ENCODE results near the gene ABCA12.
A peak's percentile ranks its signal among the peaks of the same experiment; 100 is the strongest.
"Not testable (repeated sequence)": the region's sequence is repeated elsewhere in the genome, so short reads cannot be mapped to it uniquely, and the experiment has no call there.

The ABCA12 gene, protein sequence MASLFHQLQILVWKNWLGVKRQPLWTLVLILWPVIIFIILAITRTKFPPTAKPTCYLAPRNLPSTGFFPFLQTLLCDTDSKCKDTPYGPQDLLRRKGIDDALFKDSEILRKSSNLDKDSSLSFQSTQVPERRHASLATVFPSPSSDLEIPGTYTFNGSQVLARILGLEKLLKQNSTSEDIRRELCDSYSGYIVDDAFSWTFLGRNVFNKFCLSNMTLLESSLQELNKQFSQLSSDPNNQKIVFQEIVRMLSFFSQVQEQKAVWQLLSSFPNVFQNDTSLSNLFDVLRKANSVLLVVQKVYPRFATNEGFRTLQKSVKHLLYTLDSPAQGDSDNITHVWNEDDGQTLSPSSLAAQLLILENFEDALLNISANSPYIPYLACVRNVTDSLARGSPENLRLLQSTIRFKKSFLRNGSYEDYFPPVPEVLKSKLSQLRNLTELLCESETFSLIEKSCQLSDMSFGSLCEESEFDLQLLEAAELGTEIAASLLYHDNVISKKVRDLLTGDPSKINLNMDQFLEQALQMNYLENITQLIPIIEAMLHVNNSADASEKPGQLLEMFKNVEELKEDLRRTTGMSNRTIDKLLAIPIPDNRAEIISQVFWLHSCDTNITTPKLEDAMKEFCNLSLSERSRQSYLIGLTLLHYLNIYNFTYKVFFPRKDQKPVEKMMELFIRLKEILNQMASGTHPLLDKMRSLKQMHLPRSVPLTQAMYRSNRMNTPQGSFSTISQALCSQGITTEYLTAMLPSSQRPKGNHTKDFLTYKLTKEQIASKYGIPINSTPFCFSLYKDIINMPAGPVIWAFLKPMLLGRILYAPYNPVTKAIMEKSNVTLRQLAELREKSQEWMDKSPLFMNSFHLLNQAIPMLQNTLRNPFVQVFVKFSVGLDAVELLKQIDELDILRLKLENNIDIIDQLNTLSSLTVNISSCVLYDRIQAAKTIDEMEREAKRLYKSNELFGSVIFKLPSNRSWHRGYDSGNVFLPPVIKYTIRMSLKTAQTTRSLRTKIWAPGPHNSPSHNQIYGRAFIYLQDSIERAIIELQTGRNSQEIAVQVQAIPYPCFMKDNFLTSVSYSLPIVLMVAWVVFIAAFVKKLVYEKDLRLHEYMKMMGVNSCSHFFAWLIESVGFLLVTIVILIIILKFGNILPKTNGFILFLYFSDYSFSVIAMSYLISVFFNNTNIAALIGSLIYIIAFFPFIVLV (N-terminal part only)

DNA sequence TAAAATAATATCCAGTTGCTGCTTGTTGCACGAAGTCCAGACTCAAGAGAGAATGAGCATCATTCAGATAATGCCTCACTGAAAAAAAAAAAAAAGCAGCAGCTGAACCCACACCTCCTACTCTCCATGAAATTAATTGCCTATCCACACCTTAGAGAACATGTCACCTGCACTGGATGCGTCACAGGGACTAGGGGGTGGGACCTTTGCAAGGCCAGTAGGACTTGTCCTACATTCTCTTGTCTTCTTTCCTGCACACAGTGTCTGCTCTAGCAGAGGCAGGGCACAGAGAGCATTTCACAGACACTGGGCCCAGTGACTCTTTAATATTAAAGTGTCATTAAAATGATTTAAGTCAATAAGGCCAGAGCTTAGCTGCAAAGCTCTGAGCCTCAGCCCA lies at the start of gene ABCA12:
ABCA12 (minus strand) TSS at position 148 of the 400 bp plus-strand sequence. CDS start 418 bp downstream, outside the sequence.
- DNase-seq: no peak

DNA sequence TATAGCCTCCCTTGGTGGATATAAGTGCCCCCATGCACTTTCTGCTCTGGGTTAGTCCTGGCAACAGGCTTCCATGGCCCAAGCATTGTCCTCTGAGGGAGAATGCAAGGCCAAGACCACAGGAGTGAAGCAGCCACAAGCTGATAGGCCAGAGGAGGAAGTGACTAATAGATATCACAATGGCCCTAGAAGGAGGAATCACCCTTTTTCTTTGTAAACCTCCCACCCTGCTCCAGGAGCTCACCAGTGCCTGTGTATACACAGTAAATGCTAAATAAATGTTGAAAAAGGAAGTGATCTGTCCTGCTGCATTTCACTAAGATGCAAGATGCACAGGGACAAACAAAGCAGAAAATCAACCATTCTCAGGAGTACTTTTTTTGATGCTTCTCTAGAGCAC lies 49.7 kb upstream of the ABCA12 start:
- no peak for DNase-seq

DNA sequence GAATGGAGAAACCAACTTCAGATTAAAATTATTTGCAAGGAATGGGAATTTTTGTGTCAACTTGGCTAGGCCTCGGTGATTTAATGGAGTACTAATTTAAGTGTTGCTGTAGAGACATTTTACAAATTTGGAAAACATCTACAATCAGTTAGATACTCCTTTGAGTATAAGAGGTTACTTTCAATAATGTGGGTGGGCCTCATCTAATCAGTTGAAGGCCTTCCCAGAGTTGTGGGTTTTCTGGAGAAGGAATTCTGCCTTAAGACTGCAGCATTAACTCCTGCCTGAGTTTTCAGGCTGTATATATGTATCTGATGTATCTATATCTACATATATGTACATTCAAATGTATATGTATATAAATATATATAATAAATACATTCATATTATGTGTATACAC lies 47.6 kb upstream of the ABCA12 start:
- DNase-seq: no peak

DNA sequence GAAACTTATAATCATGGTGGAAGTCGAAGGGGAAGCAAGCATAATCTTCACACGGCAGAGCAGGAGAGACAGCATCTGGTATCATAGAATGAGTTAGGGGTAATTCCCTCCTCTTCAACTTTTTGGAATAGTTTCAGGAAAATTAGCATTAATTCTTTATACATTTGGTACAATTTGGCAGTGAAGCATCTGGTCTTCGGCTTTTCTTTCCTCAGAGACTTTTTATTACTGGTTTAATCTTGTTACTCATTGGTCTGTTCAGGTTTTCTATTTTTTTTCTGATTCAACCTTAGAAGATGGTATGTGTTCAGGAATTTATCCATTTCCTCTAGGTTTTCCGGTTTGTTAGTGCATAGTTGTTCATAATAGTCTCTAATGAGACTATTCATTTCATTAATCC lies 39.7 kb upstream of the ABCA12 start:
- DNase-seq: no peak

DNA sequence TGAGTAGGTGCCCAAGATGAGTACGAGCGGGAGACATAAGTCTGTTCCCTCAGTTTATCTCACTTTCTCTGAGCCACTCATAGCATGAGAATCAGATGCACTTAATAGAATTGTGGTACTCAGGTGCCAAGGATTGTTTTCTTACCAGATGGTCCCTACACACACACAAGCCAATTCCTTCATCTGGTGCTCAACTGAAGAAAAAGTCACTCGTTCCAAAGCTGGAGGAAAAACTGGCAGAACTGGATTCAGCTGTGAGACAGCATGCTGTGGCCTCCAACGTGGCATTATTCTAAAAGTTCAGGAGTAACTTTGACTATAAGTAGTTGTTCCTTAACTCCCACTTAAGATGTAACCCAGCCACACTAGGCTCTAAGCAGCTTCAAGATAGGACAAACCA lies 33.4 kb upstream of the ABCA12 start:
- no peak for DNase-seq

DNA sequence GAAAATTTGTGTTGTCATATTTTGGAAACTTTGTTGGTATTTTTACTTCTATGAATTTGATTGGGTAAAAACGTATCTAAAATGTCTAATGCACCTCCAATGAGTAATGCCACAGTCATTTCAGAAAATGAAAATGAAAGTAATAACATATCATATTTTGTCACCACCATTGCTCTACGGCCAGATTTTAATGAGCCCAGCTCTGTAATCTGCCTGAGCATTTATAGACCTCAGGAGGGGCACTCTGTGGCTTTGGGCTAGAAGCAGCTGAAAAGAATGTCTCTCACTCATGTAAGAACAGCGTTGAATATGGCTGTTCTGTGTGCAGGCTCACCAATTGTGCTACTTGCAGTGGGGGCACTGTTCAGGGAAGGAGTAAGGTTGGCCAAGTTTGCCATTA lies 32.7 kb upstream of the ABCA12 start:
- DNase-seq: peak; percentile 26

DNA sequence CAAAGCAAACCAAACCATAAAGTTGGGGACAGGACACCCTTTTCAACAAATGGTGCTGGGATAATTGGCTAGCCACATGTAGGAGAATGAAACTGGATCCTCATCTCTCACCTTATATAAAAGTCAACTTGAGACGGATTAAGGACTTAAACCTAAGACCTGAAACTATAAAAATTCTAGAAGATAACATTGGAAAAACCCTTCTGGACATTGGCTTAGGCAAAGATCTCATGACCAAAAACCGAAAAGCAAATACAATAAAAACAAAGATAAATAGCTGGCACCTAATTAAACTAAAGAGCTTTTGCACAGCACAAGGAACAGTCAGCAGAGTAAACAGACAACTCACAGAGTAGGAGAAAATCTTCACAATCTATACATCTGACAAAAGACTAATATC lies 28.1 kb upstream of the ABCA12 start:
- DNase-seq: not testable (repeated sequence)

DNA sequence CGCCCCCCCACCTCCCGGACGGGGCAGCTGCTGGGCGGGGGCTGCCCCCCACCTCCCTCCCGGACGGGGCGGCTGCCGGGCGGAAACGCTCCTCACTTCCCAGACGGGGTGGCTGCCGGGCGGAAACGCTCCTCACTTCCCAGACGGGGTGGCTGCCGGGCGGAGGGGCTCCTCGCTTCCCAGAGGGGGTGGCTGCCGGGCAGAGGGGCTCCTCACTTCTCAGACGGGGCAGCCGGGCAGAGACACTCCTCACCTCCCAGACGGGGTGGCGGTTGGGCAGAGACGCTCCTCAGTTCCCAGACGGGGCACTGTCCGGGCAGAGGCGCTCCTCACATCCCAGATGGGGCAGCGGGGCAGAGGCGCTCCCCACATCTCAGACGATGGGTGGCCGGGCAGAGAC lies 24.9 kb upstream of the ABCA12 start:
- not testable (repeated sequence) for DNase-seq

DNA sequence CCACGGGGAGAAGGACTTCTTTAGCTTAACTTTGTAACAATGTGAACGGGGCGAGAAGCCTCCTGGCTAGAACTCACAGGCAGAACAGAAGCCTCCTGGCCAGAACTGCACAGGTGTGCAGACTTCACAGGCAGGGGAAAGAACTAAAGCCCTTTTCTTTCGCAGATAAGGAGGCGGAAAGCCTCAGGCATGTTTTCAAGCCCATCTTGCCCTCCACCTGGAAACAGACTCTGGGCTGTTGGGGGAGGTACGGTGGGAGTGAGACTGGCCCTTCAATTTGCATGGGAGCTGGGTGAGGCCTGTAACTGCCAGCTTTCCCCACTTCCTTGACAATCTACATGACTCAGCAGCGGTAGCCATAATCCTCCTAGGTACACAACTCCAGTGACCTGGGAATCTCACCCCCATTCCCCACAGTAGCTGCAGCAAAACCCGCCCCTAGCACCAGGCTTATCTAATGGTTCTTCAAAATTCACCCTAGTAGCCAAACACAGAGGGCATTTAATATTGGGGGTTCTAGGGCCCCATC lies 22.9 kb upstream of the ABCA12 start:
- no peak for DNase-seq

DNA sequence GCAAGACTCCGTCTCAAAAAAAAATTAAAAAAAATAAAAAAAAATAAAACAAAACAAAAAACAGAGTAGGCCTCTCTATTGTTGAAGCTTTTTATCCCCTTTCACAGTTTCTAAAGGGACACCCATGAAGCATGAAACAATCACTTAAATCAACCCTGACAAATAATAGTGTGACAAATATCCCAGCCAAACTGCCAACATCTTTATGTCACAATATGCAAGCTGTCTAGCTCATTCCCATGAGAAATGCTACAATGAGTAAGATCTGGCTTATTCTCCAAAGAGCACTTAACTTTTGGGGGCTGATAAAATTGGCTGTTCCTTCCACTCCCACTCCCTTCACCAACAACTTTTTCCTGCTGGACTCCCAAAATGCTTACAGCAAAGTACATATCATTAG lies 21.7 kb upstream of the ABCA12 start:
- no peak for DNase-seq

DNA sequence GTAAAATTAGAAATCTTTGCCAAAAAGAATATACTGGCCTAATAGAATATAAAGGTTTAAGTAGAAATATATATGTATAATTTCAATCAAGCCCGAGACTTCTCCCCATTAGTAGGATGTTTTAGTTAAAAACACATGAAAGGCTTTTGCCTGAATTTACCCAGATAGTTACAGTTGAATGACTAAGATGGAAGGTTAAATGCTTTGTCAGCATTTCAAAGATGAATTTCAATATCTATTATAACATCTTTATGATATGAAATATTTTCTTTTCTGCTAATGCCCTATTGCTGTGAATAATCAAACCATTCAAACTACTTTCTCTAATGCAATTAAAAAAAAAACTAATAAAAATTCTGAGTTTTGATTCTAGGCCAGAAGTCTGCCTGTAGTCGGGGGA lies 18.0 kb upstream of the ABCA12 start:
- no peak for DNase-seq

DNA sequence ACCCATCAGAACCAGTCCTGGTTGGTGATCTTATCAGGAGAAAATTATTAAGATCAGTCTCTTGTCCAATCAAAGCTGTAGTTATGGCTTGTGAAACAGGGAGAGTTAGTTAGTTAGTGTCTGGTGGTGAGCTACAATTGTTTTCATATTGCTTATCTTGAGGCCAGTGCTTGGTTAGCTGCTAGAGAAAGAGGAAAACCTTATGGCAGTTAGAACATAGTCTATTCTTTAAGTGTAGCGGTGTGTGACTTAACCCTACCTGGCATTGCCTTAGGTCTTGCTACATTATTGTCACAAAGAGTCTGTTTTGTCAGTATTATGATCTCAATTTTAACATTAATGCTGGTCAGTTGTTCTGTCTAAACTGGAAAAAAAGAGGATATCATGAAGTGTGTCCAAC lies 11.5 kb upstream of the ABCA12 start:
- no peak for DNase-seq

DNA sequence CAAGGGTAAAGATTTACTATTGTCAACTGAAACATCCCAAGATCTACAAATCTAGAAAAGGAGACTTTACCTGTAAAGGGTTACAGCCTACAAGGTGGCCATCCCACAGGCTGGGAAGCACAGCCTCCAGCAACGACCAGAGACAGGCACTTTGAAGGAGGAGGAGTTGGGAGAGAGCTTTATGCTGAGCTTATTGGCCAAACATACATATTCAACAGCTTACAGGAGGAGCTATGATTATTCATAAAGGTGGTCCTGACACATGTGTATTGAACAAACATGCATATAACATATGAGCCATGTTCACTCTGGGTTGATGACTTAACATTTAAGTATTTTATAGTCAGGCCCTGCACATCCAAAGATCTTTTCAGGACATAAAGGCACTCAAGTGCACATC lies 11.1 kb upstream of the ABCA12 start:
- no peak for DNase-seq

DNA sequence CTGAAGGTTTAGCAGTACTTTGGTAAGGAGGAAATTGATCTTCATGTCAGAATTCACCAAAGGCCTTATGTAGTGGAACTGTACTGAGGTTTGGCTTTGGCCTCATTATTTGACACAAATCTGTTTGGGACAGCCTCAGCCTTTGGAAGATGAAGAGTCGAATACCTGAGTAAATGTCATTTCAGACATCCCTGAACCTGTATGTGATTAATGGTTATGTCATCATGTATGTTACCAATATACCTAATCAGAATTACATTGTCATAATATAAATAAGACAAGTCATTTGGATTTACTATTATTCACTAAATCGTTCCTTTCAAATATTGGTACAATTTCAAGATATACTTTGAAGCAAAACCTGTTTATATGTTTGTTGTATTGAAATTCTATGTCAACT lies 10.6 kb upstream of the ABCA12 start:
- DNase-seq: no peak

DNA sequence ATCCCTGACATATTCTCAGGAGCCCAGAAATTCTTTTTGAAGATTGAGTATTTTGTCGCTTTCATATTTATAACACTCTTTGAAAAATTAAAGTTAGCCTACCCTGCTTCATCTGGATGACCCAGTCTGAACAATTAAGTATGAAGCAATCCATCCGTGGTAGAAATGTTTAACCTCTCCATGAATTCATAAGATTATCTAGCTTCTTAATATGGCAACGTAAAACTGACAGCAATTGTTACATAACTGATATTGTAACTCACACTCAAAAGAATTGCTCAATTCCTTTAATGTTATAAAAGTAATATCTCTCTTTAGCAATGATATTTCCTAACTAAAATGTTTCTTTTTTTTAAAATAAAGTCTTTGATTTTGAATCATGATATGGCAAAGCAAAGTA lies 7.2 kb upstream of the ABCA12 start:
- no peak for DNase-seq

DNA sequence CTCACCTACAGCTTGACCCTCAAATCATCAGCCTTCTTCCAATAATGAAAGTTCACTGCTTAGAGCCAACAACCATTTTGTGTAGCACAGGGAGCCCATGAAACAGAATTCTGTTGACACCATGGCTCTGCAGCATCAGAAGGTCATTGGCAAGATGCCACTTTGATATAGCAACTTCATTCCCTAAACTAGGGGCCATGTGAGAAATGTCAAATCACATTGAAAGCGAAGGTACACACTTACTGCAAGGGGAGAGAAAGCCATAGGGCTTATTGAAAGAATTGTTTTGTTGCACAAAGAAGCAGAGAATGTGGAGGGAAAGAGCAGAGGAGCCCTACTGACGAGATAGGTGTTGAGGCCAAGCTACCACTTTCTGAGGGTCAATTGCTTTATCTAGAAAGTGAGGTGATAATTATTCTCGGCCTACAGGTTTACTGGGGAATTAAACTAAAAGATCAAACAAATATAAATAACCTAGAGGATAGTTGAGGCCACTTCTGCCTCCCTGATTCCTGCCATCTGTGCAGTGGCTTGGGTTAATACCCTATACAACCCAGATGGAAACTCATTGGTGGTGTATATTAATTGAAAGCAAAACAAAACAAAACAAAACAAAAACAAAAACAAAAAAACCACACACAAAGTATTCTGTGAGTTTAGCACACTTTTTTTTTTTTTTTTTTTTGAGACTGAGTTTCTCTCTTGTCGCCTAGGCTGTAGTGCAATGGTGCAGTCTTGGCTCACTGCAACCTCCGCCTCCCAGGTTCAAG lies 5.9 kb upstream of the ABCA12 start:
- no peak for DNase-seq

DNA sequence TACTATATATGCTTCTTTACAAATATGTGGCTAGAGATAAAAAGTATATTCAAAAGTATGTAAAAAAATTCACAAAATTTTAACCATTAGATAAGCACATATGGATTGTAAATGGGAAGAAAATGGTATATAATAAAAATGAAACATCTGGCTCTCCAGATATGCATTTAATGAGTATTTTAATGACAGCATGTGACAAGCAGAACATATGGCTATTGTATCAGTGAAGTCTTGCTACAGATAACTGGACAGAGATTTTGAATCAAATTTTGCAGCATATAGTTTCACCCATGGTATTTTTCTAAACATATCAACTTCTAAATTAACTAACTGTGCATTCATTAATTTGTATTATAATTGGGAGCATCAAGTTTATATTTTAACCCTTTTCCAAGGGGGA lies 5.0 kb upstream of the ABCA12 start:
- no peak for DNase-seq

DNA sequence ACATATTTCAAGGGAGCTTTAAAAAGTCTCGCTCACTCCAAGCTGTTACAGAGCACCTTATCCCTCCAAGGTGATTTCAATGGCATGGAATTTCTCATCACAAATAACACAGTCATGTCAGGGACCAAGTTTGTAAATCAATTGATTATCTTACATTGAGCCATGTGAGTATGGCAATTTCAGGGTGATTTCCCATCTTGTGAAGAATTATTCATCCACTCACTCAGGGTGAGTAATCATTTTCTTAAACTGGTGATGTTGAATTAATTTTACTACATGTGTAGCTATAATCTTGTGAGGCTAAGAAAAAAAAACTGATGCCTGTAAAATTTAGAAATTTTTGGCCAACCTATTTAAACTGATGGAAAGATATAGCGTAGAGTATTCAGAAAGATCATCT lies 3.3 kb upstream of the ABCA12 start:
- DNase-seq: no peak

DNA sequence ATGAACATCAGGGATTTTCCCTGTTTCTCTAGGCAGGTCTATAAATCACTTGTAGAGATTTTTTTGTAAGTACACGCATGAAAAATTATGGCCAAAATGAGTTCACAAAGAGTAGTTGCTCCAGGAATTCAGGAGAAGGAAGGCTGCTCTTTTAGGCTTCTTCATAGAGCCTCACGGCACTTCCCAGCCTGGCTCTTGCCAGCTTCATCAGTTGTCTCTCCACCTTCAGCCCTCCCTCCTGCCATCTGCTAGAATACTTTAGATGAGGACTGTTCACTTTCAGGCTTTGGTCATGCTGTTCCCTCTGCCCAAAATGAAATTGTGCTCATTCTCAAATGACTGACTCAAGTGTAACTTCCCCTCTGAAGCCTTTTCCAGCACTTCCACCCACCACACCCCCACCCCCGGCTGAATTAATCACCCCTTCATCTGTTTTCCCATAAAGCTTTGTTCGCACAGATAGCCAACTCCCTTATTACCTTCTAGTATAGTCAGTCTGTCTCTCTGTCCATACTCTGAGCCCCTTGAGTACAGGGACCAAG lies 1.8 kb upstream of the ABCA12 start:
- no peak for DNase-seq

DNA sequence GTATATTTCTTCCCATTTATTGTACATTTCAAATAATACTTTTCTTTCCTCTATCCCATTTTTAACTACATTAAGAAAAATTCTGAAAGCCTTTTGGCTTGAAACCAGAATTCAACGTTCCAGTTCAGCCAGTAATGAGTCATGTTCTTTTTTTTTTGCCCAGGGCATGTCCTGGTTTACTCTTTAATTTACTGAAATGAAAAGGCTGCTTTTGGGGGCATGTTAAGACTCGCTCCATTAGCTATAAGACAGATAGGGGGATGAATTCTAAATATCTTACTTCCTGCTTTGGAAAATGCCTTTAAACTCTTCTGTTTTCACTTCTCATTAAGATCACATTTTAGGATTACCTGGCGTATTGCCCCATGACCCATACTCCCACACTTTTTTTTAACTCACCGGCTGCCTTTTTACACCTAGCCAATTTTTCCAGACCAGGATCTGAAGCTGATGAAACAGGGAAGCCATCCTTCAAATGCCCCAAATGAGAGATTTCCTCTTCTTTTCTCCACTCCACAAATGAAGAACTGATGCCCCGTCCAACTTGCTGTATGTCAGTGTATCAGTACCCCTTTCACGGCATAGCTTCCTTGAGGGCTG lies 585 bp downstream of the ABCA12 start:
- DNase-seq: no peak

DNA sequence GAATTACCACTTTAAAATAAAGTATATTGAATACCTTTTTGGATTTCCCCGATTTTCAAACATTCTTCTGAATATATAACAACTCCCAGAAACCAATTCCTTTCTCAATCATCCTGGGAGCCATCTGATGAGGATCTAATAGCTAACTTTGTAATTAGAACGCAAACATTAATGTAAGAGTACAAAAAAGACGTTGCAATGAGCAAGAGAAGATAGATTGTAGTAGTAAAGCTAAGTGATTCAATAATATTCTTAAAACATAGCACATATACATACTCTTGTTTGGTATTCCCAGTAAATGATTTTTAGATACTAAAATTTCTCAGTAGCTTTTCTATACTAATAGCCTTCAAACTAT lies 1.1 kb downstream of the ABCA12 start:
- DNase-seq: no peak

All from CD4-positive, alpha-beta T cell treated with Interleukin-10 for 1 hour (primary cell).